HEK293 (cell line): ENCODE measurements around the gene TUBA8.

ENCODE experiments used
- CTCF ChIA-PET: fragments of 350-600 bp; formaldehyde crosslinking; extraction: SDS; loops from one replicate; lab custom pipeline; 2021; ENCODE audit warnings: antibody characterized with exemption; lab: Yijun Ruan, JAX
- POLR2A ChIA-PET: fragments of 300-600 bp; formaldehyde crosslinking; extraction: SDS; loops from one replicate; lab custom pipeline; 2020; ENCODE audit warnings: antibody characterized with exemption, inconsistent platforms; lab: Yijun Ruan, JAX
- H3K27ac ChIP-seq: fragments of 200-500 bp; sonication (Bioruptor generic); 2 replicates; pipeline ENCODE4 v1.5.1; 2014; ENCODE audit warnings: low read depth, low read length, control low read depth, inconsistent platforms; ENCODE audit errors: extremely low read depth
- H3K36me3 ChIP-seq, 2 experiments: fragments of 200-500 bp in 1 of 2; sonication (Bioruptor generic) in 1 of 2; 1 replicate in 1 of 2; 2 replicates in 1 of 2; pipeline ENCODE4 v1.5.1; 2014 to 2017; ENCODE audit warnings: inconsistent platforms in 2 of 2, low read length in 2 of 2; ENCODE audit not compliant: control insufficient read depth in 2 of 2, insufficient read depth in 1 of 2
- H3K4me1 ChIP-seq: fragments of 200-500 bp; sonication (Bioruptor generic); 2 replicates; pipeline ENCODE4 v1.5.1; 2014; ENCODE audit warnings: mild to moderate bottlenecking, low read length, inconsistent platforms; ENCODE audit not compliant: control insufficient read depth, insufficient read depth
- H3K4me3 ChIP-seq: 2 replicates; pipeline ENCODE4 v1.5.1; 2011; ENCODE audit warnings: low read depth, mild to moderate bottlenecking, control low read depth, low read length, moderate library complexity
- H3K9me3 ChIP-seq: fragments of 200-500 bp; sonication (Bioruptor generic); 2 replicates; pipeline ENCODE4 v1.5.1; 2014; ENCODE audit warnings: low read depth, low read length, inconsistent platforms; ENCODE audit not compliant: control insufficient read depth, insufficient read depth
- EGR2 ChIP-seq: fragments of 450-650 bp; formaldehyde crosslinking; IDR thresholded peaks from 2 replicates; pipeline ENCODE4 v1.5.1; 2016; ENCODE audit warnings: low read depth, missing biosample characterization, missing genetic modification characterization
- KLF7 ChIP-seq: fragments of 450-650 bp; formaldehyde crosslinking; IDR thresholded peaks from 2 replicates; pipeline ENCODE4 v1.5.1; 2016; ENCODE audit warnings: missing biosample characterization, missing genetic modification characterization, borderline replicate concordance
- OSR2 ChIP-seq: fragments of 450-650 bp; formaldehyde crosslinking; IDR thresholded peaks from 2 replicates; pipeline ENCODE4 v1.5.1; 2016; ENCODE audit warnings: missing biosample characterization, missing genetic modification characterization
- PRDM6 ChIP-seq: fragments of 450-650 bp; formaldehyde crosslinking; IDR thresholded peaks from 2 replicates; pipeline ENCODE4 v1.5.1; 2017; ENCODE audit warnings: missing biosample characterization, missing genetic modification characterization
- SCRT1 ChIP-seq: fragments of 450-650 bp; formaldehyde crosslinking; IDR thresholded peaks from 2 replicates; pipeline ENCODE4 v1.5.1; 2016; ENCODE audit warnings: missing biosample characterization, missing genetic modification characterization, borderline replicate concordance
- ZBTB17 ChIP-seq: fragments of 450-650 bp; formaldehyde crosslinking; IDR thresholded peaks from 2 replicates; pipeline ENCODE4 v1.5.1; 2016; ENCODE audit warnings: missing biosample characterization, missing genetic modification characterization
- ZBTB49 ChIP-seq: fragments of 450-650 bp; formaldehyde crosslinking; IDR thresholded peaks from 2 replicates; pipeline ENCODE4 v1.5.1; 2016; ENCODE audit warnings: missing biosample characterization, missing genetic modification characterization, low read depth
- ZFP37 ChIP-seq: fragments of 450-650 bp; formaldehyde crosslinking; IDR thresholded peaks from 2 replicates; pipeline ENCODE4 v1.5.1; 2016; ENCODE audit warnings: missing biosample characterization, missing genetic modification characterization
- ZFP41 ChIP-seq: fragments of 450-650 bp; formaldehyde crosslinking; IDR thresholded peaks from 2 replicates; pipeline ENCODE4 v1.5.1; 2016; ENCODE audit warnings: missing biosample characterization, missing genetic modification characterization, borderline replicate concordance
- ZNF10 ChIP-seq: fragments of 450-650 bp; formaldehyde crosslinking; IDR thresholded peaks from 2 replicates; pipeline ENCODE4 v1.5.1; 2017; ENCODE audit warnings: missing biosample characterization, missing genetic modification characterization
- ZNF148 ChIP-seq: fragments of 450-650 bp; formaldehyde crosslinking; IDR thresholded peaks from 2 replicates; pipeline ENCODE4 v1.5.0; 2017; ENCODE audit warnings: missing biosample characterization, missing genetic modification characterization, borderline replicate concordance
- ZNF274 ChIP-seq, 2 experiments: fragments of 200-500 bp in 1 of 2; fragments of 450-650 bp in 1 of 2; sonication (Bioruptor generic) in 1 of 2; formaldehyde crosslinking in 1 of 2; IDR thresholded peaks; 2 replicates each; pipeline versions ENCODE4 v1.5.1 to v1.6.1; 2014 to 2016; ENCODE audit warnings: borderline replicate concordance in 1 of 2, inconsistent platforms in 1 of 2, low read length in 1 of 2, missing biosample characterization in 1 of 2, missing genetic modification characterization in 1 of 2
- ZNF311 ChIP-seq: fragments of 450-650 bp; formaldehyde crosslinking; IDR thresholded peaks from 2 replicates; pipeline ENCODE4 v1.5.1; 2017; ENCODE audit warnings: missing biosample characterization, missing genetic modification characterization, borderline replicate concordance
- ZNF426 ChIP-seq: fragments of 450-650 bp; formaldehyde crosslinking; IDR thresholded peaks from 2 replicates; pipeline ENCODE4 v1.5.1; 2017; ENCODE audit warnings: missing biosample characterization, missing genetic modification characterization, mild to moderate bottlenecking, inconsistent platforms, moderate library complexity
- ZNF473 ChIP-seq: fragments of 450-650 bp; formaldehyde crosslinking; IDR thresholded peaks from 2 replicates; pipeline ENCODE4 v1.5.1; 2017; ENCODE audit warnings: missing biosample characterization, missing genetic modification characterization
- ZNF501 ChIP-seq: fragments of 450-650 bp; formaldehyde crosslinking; IDR thresholded peaks from 2 replicates; pipeline ENCODE4 v1.5.1; 2016; ENCODE audit warnings: missing biosample characterization, missing genetic modification characterization
- ZNF510 ChIP-seq: fragments of 450-650 bp; formaldehyde crosslinking; IDR thresholded peaks from 2 replicates; pipeline ENCODE4 v1.5.1; 2018; ENCODE audit warnings: mild to moderate bottlenecking, missing genetic modification characterization, missing biosample characterization; ENCODE audit not compliant: insufficient replicate concordance
- ZNF529 ChIP-seq: fragments of 450-650 bp; formaldehyde crosslinking; IDR thresholded peaks from 2 replicates; pipeline ENCODE4 v1.5.1; 2017; ENCODE audit warnings: missing genetic modification characterization, missing biosample characterization; ENCODE audit not compliant: insufficient replicate concordance
- ZNF548 ChIP-seq: fragments of 450-650 bp; formaldehyde crosslinking; IDR thresholded peaks from 2 replicates; pipeline ENCODE4 v1.5.1; 2016; ENCODE audit warnings: missing biosample characterization, missing genetic modification characterization
- ZNF623 ChIP-seq: fragments of 450-650 bp; formaldehyde crosslinking; IDR thresholded peaks from 2 replicates; pipeline ENCODE4 v1.5.1; 2016; ENCODE audit warnings: missing biosample characterization, missing genetic modification characterization
- ZNF670 ChIP-seq: fragments of 450-650 bp; formaldehyde crosslinking; IDR thresholded peaks from 2 replicates; pipeline ENCODE4 v1.5.1; 2016; ENCODE audit warnings: missing biosample characterization, missing genetic modification characterization, low read depth
- ZNF692 ChIP-seq: fragments of 450-650 bp; formaldehyde crosslinking; IDR thresholded peaks from 2 replicates; pipeline ENCODE4 v1.5.1; 2016; ENCODE audit warnings: missing biosample characterization, missing genetic modification characterization
- ZNF837 ChIP-seq: fragments of 450-650 bp; formaldehyde crosslinking; IDR thresholded peaks from 2 replicates; pipeline ENCODE4 v1.5.1; 2016; ENCODE audit warnings: missing biosample characterization, missing genetic modification characterization
- ZNF843 ChIP-seq: fragments of 450-650 bp; formaldehyde crosslinking; IDR thresholded peaks from 2 replicates; pipeline ENCODE4 v1.5.1; 2016; ENCODE audit warnings: missing biosample characterization, missing genetic modification characterization

Gene TUBA8

GRCh38 chr22:18119409-18120110 lies 9.0 kb downstream of the TUBA8 start:
- CTCF ChIA-PET: no interaction called here
- Histone ChIP-seq H3K27ac (no peak overlapping the region), H3K9me3 (no peaks in the 10 kb centered on the region), H3K36me3 (no peaks in the 10 kb centered on the region), H3K4me3 (no peak overlapping the region), H3K4me1 (no peaks in the 10 kb centered on the region)
- no peak for TF ChIP-seq ZNF843 (tag by site-specific recombination)
- TF ChIP-seq EGR2 (tag by site-specific recombination): peak; percentile 36; the same call in 1 of the 2 replicates
- POLR2A ChIA-PET: no interaction called here

GRCh38 chr22:18120857-18121256 lies 10.2 kb downstream of the TUBA8 start:
- no peak overlapping the region for H3K4me3 ChIP-seq
- no peak overlapping the region for H3K27ac ChIP-seq
- CTCF ChIA-PET: no interaction called here
- H3K9me3 ChIP-seq: no peaks in the 10 kb centered on the region
- TF ChIP-seq ZNF692 (tag by site-specific recombination) (no peak), ZNF274 (IDR thresholded peaks at IDR 0.05; ENCODE audit: low read length) (no peak), ZNF274 (tag by site-specific recombination; IDR thresholded peaks at IDR 0.05; ENCODE audit: borderline replicate concordance) (no peak), OSR2 (no peak), ZNF548 (tag by site-specific recombination) (no peak), KLF7 (tag by site-specific recombination) (no peak), ZFP37 (no peak), ZFP41 (tag by site-specific recombination) (no peak)
- no peaks in the 10 kb centered on the region for H3K36me3 ChIP-seq
- no peaks in the 10 kb centered on the region for H3K4me1 ChIP-seq
- POLR2A ChIA-PET: no interaction called here

GRCh38 chr22:18121506-18121905 lies 10.9 kb downstream of the TUBA8 start:
- peaks cover 0 to 3% of the 10 kb centered on the region in 2 experiments; a peak in 1 of 3 replicates for H3K36me3 ChIP-seq
- H3K9me3 ChIP-seq: no peaks in the 10 kb centered on the region
- H3K27ac ChIP-seq: no peak overlapping the region
- H3K4me1 ChIP-seq: no peaks in the 10 kb centered on the region
- no peak overlapping the region for H3K4me3 ChIP-seq
- ChIA-PET POLR2A (no interaction called here), CTCF (no interaction called here)
- TF ChIP-seq PRDM6 (tag by site-specific recombination) (no peak), ZNF148 (tag by site-specific recombination) (no peak), ZNF473 (tag by site-specific recombination) (no peak), ZNF837 (tag by site-specific recombination) (no peak), ZNF311 (tag by site-specific recombination) (no peak), ZNF623 (tag by site-specific recombination) (no peak), ZNF426 (no peak), ZNF510 (tag by site-specific recombination) (no peak), ZNF529 (no peak), ZBTB17 (tag by site-specific recombination) (no peak), ZNF670 (tag by site-specific recombination) (no peak), ZNF10 (no peak), ZNF501 (tag by site-specific recombination) (no peak), ZBTB49 (no peak), SCRT1 (tag by site-specific recombination) (no peak)
